ENCODE measurements around the gene AURKA. TPM values are rescaled to one million over a fixed set of nuclear protein-coding genes. Genes with fewer than 3 reads are reported as not detected.

AURKA gene
- total RNA-seq = 10 to 100 TPM; 91.9 to 95.4 TPM

DNA sequence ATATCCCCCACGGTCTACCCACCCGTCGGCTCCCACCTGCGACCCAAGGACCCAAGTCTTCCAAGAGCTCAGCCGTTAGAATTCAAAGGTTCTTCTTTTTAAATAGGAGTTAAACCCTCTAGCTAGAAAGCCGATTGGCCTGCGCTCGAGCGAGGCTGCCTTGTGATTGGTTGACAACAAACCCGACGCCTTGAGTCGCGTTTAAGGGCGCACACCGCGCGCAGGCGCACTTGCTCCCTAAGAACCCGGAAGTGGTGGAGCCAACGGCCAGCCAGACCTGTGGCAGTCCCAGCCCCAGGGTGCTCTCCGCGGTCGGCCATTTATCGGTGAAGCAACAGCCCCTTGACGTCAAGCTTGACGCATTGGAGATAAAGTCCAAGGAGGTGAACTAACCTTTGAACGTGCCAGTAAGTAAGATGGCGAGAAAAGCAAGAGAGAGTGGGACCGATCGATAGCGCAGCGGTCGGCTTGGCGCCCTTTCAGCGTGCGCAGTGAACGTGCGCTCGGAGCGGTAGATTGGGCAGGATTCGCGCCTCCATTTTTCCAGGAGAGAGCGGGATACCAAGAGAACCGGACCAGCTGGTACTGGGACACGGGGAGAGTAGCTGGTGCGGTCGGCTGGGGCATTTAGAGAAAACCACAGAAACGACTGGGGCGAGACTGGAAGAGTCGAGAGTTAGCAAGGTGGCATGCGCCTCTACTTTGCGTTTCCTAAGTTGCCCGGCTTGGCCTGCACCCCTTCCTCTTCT lies at the start of gene AURKA, which contains the start of gene CSTF1:
AURKA (minus strand) TSS at position 84 of the 749 bp plus-strand sequence. CDS start 4,018 bp downstream, outside the sequence.
CSTF1 (plus strand) TSS at position 514 of the 749 bp plus-strand sequence. CDS start 2,908 bp downstream, outside the sequence.
- no peaks in the 10 kb centered on the region for H3K9me3 Mint-ChIP-seq
- peaks cover 72% of the 10 kb centered on the region for H3K36me3 Mint-ChIP-seq (ENCODE audit: low read depth)
- no peak within 1 kb of the TSS for H3K27ac Mint-ChIP-seq
- ChIA-PET POLR2A (interaction anchor here (0.7 to 4.1 kb wide), 29 partner anchors 9 to 1000 kb away, joined by 3 to 58 read pairs (median 5); partner anchors contain the start of genes CASS4, FAM210B and RTF2), CTCF (interaction anchor here (0.8 to 1.8 kb wide), 5 partner anchors 17 to 123 kb away, joined by 3 to 12 read pairs (median 3); partner anchors contain the start of gene RTF2)
- DNase-seq = peak; percentile 99
- peaks cover 66% of the 10 kb centered on the region for H3K4me1 Mint-ChIP-seq
- no peaks in the 10 kb centered on the region for H3K27me3 Mint-ChIP-seq
- H3K4me3 Mint-ChIP-seq = no peak within 1 kb of the TSS

DNA sequence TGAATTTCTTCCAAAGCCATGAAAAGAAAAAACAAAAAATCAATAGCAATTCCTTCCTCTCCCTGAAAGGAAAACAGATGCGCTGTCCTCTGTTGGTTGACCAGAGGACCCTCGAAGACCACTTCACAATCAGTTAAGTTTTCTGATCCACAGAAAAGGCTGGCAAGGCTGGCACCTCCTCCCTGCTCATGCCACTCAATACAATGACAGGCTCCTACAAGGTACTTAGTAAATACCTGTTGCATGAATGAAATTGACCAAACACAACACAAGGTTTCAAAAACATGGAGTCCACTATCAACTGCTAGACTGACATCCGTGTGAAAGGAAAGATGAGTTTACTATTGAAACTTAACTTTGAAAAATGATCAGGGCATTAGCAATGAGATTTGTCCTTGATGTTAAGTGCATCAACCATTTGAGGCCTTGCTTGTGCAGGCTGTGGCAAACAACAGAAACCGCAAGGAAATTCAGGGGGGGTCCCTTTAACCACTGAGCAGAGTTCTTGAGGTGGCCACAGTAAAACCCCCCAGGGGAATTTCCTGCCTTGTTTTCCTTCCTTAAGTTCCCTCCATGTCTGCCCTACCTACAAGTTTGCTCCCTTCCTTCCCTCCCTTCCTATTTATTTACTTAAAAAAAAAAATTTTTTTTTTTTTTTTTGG lies 48.5 kb upstream of the AURKA start:
- peak overlapping the region; percentile 19 for H3K4me3 Mint-ChIP-seq
- ChIA-PET CTCF (interaction anchor here (1.3 kb wide), 1 partner anchor 28 kb away, joined by 4 read pairs; the partner anchor contains the start of gene CASS4), POLR2A (interaction anchor here (0.8 to 2.4 kb wide), 7 partner anchors 18 to 28 kb away, joined by 4 to 9 read pairs (median 5); partner anchors contain the start of genes CASS4 and RTF2)
- H3K27ac Mint-ChIP-seq = peak overlapping the region; percentile 87
- peaks cover 46% of the 10 kb centered on the region for H3K36me3 Mint-ChIP-seq (ENCODE audit: low read depth)
- H3K27me3 Mint-ChIP-seq = no peaks in the 10 kb centered on the region
- H3K4me1 Mint-ChIP-seq = peaks cover 50% of the 10 kb centered on the region
- peak; percentile 68 for DNase-seq
- no peaks in the 10 kb centered on the region for H3K9me3 Mint-ChIP-seq

DNA sequence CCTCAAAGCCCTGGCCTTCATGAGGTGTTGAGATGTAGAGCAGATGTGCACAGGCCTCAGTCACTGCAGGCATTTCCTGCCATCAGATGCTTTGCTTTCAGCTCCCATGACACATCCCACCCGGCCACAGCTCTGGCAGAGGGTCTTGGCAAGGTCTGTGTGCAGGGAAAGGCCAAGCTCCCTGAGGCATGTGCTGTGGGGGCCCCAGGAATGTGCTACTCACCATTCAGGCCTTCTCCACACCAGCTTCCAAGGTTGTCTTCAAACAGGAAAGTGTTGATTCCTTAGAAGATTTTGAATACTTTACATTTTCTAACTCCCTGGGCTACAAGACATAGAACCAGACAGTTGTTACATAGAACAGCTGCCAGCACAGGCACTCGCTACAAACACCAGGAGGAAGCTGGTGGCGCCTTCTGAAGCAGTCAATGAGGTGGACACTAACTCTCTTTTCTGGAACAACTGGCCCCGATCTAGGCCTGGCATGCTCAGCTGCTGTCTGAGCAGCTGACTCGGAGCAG lies 47.8 kb upstream of the AURKA start:
- no peaks in the 10 kb centered on the region for H3K27me3 Mint-ChIP-seq
- H3K9me3 Mint-ChIP-seq = no peaks in the 10 kb centered on the region
- H3K36me3 Mint-ChIP-seq (ENCODE audit: low read depth) = peaks cover 48% of the 10 kb centered on the region
- DNase-seq = no peak
- H3K4me1 Mint-ChIP-seq = peaks cover 53% of the 10 kb centered on the region
- ChIA-PET POLR2A (interaction anchor here (0.8 to 2.4 kb wide), 7 partner anchors 18 to 47 kb away, joined by 4 to 9 read pairs (median 6); partner anchors contain the start of genes AURKA, CASS4, CSTF1 and RTF2), CTCF (interaction anchor here (1.3 kb wide), 1 partner anchor 27 kb away, joined by 4 read pairs; the partner anchor contains the start of gene CASS4)
- peak overlapping the region; percentile 87 for H3K27ac Mint-ChIP-seq
- H3K4me3 Mint-ChIP-seq = no peak overlapping the region

DNA sequence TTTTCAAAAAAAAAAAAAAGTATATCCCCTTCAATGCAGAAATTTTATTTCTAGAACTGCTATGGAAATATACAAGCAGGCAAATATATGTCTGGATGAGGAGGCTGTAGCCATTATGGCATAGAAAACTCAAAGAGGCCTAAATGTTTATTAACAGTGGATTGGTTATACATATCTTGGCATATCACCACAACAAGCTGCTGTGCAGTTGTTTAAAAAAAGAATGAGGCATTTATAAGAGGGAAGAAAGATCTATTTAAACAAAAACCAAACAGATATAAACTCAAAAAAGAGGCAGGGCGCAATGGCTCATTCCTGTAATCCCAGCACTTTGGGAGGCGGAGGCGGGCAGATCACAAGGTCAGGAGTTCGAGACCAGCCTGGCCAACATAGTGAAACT lies 46.3 kb upstream of the AURKA start:
- ChIA-PET POLR2A (interaction anchor here (2.4 kb wide), 1 partner anchor 19 kb away, joined by 9 read pairs; no protein-coding TSS in a partner anchor), CTCF (interaction anchor here (0.6 kb wide), 1 partner anchor 77 kb away, joined by 3 read pairs; no protein-coding TSS in a partner anchor)
- H3K9me3 Mint-ChIP-seq = peaks cover 3% of the 10 kb centered on the region
- H3K27ac Mint-ChIP-seq = peak overlapping the region; percentile 22
- peaks cover 55% of the 10 kb centered on the region for H3K4me1 Mint-ChIP-seq
- peaks cover 52% of the 10 kb centered on the region for H3K36me3 Mint-ChIP-seq (ENCODE audit: low read depth)
- no peak for DNase-seq
- no peaks in the 10 kb centered on the region for H3K27me3 Mint-ChIP-seq
- H3K4me3 Mint-ChIP-seq = no peak overlapping the region

DNA sequence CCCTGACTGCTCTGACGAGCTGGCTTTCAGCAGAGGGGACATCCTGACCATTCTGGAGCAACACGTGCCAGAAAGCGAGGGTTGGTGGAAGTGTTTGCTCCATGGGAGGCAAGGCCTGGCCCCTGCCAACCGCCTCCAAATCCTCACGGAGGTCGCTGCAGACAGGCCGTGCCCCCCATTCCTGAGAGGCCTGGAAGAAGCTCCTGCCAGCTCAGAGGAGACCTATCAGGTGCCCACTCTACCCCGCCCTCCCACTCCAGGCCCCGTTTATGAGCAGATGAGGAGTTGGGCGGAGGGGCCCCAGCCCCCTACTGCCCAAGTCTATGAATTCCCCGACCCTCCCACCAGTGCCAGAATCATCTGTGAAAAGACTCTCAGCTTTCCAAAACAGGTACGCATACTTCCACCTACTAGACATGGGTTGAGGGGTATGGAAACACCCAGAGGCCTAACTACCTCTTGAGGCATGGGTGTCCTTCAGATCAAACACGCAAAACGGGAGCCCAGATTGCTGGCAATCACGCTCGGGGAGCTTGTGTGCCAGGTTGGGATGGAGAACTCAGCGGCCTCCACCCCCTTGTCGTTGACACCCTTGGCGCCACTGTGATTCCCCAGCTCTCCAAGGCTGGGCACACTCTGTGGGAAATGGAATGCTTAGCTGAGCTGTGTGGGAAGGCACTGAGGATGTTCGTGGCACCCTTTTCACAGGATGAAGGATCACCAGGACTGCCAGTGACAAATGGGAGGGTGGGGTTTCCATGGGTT lies 45.4 kb upstream of the AURKA start:
- ChIA-PET CTCF (no interaction called here), POLR2A (interaction anchor here (1.1 kb wide), 1 partner anchor 17 kb away, joined by 4 read pairs; no protein-coding TSS in a partner anchor)
- H3K9me3 Mint-ChIP-seq = peaks cover 3% of the 10 kb centered on the region
- H3K27me3 Mint-ChIP-seq = no peaks in the 10 kb centered on the region
- DNase-seq = no peak
- H3K4me1 Mint-ChIP-seq = peaks cover 52% of the 10 kb centered on the region
- no peak overlapping the region for H3K27ac Mint-ChIP-seq
- no peak overlapping the region for H3K4me3 Mint-ChIP-seq
- H3K36me3 Mint-ChIP-seq (ENCODE audit: low read depth) = peaks cover 52% of the 10 kb centered on the region

DNA sequence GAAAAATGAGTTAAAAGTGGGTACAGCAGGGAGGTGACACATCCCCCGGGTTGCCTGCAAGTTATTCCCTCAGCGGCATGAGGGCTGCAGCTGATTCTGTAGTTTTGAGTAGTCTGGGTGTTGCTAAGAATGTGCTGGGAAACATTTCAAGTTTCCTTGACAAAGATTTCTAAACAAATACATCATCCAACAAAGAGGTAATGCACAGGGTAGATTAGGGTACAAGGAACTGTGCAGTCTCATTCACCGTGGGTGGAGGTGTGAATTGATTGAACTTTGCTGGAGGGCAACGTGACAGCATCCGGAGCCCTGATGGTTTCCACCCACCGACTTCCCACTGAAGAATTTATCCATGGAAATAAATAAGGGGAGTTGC lies 41.9 kb upstream of the AURKA start:
- Mint-ChIP-seq H3K27ac (no peak overlapping the region), H3K4me1 (peaks cover 47% of the 10 kb centered on the region), H3K9me3 (peaks cover 3% of the 10 kb centered on the region), H3K36me3 (ENCODE audit: low read depth) (peaks cover 56% of the 10 kb centered on the region), H3K27me3 (no peaks in the 10 kb centered on the region), H3K4me3 (no peak overlapping the region)
- no peak for DNase-seq
- ChIA-PET POLR2A (interaction anchor here (1.0 kb wide), 1 partner anchor 21 kb away, joined by 4 read pairs; the partner anchor contains the start of gene CASS4), CTCF (no interaction called here)

DNA sequence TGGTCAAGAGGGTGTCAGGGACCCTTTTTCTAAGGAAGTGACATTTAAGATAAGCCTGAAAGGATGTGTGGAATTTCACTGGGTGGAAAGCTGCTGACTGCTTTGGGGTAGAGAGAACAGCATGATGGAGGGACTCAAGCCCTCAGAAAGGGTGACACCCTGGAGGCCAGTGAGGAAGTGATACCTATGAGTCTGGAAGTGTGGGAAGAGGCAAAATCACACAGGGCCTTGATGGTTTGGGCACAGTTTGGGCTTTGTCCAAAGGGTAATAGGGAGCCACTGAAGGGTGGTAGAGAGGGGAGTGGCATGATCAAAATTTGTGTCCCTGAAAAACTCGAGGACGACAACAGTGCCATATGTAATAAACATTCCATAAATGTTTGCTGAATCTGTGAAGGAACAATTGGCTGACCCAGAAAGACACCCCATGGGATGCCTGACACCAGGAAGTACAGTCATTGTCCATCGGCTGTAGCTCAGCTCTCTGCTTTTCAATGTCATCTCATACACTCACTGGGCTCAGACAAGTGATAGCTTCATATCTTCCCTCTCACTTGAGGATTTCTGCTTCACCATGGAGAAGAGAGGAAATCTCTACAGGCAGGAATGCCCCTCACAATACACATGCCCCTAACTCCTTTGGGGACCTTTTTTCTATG lies 41.3 kb upstream of the AURKA start:
- H3K27me3 Mint-ChIP-seq = no peaks in the 10 kb centered on the region
- peaks cover 3% of the 10 kb centered on the region for H3K9me3 Mint-ChIP-seq
- no peak overlapping the region for H3K27ac Mint-ChIP-seq
- peaks cover 53% of the 10 kb centered on the region for H3K36me3 Mint-ChIP-seq (ENCODE audit: low read depth)
- ChIA-PET POLR2A (interaction anchor here (0.6 to 1.0 kb wide), 2 partner anchors 21 to 41 kb away, joined by 3 to 4 read pairs; partner anchors contain the start of genes AURKA, CASS4 and CSTF1), CTCF (no interaction called here)
- H3K4me3 Mint-ChIP-seq = no peak overlapping the region
- H3K4me1 Mint-ChIP-seq = peaks cover 49% of the 10 kb centered on the region
- no peak for DNase-seq

DNA sequence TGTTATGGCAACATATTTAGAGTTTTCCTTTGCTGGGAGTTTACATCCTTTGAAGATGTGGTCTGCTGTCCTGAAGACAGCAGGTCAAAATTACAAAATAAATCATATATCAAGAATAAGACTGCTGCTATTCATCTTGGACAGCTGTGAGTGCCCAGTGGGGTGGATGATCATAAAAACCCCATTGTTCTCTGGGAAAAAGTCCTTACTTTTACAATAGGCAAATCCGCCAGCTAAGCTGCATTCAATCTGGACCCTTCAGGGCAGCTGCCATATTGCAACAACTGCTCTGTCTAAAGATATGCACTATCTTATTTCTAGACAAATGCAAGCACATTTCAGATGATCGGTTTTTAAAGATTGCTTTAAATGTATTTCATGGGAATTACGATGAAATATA lies 39.5 kb upstream of the AURKA start:
- Mint-ChIP-seq H3K27me3 (no peaks in the 10 kb centered on the region), H3K36me3 (ENCODE audit: low read depth) (peaks cover 44% of the 10 kb centered on the region), H3K9me3 (peaks cover 3% of the 10 kb centered on the region), H3K27ac (no peak overlapping the region), H3K4me1 (peaks cover 55% of the 10 kb centered on the region), H3K4me3 (no peak overlapping the region)
- DNase-seq = no peak
- POLR2A ChIA-PET = no interaction called here
- CTCF ChIA-PET = no interaction called here

DNA sequence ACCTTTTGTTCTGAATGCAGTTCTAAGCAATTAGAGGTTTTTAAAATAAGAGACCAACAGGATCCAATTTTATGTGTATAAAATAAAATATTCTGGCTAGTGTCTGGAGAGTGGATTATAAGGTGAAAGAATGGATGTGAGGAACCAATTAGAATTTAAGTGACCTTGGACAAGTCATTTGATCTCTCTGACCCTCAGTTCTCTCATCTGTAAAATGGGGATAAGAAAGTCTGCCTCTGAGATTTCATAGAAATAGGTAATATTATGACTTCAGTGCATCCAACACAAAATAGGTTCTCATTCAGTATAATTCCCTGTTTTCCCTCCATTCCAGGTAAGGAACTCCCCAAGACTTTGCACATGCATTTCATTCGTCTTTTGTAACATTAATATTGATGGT lies 38.9 kb upstream of the AURKA start:
- CTCF ChIA-PET = no interaction called here
- Mint-ChIP-seq H3K36me3 (ENCODE audit: low read depth) (peaks cover 46% of the 10 kb centered on the region), H3K4me1 (peaks cover 56% of the 10 kb centered on the region), H3K9me3 (peaks cover 3% of the 10 kb centered on the region), H3K27me3 (no peaks in the 10 kb centered on the region), H3K4me3 (no peak overlapping the region), H3K27ac (no peak overlapping the region)
- DNase-seq = no peak
- POLR2A ChIA-PET = interaction anchor here (1.4 to 2.9 kb wide), 2 partner anchors 12 to 38 kb away, joined by 3 to 16 read pairs; no protein-coding TSS in a partner anchor

DNA sequence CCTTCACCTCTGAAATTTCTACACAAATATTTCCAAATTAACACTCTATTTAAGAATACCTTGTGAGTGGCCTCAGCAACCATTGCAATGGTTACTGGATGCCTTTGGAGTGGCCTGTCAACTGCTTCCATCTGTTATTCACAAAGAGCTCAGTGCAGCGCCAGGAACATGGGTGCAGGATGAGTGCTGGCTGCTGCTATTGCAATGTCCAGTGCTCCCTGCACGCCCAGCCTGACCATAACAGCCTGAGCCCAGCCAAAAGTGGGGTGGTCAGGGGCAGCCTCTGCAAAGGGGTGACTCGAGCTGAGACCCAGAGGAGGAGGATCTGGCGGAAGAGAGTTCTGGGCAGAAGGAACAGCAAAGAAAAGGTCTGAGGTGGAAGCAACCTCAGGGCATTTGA lies 38.4 kb upstream of the AURKA start:
- no peaks in the 10 kb centered on the region for H3K27me3 Mint-ChIP-seq
- peaks cover 3% of the 10 kb centered on the region for H3K9me3 Mint-ChIP-seq
- POLR2A ChIA-PET = interaction anchor here (1.0 to 2.9 kb wide), 4 partner anchors 12 to 39 kb away, joined by 3 to 16 read pairs (median 4); partner anchors contain the start of gene CASS4
- CTCF ChIA-PET = no interaction called here
- DNase-seq = peak; percentile 6
- H3K27ac Mint-ChIP-seq = no peak overlapping the region
- H3K4me3 Mint-ChIP-seq = no peak overlapping the region
- peaks cover 58% of the 10 kb centered on the region for H3K4me1 Mint-ChIP-seq
- H3K36me3 Mint-ChIP-seq (ENCODE audit: low read depth) = peaks cover 48% of the 10 kb centered on the region

DNA sequence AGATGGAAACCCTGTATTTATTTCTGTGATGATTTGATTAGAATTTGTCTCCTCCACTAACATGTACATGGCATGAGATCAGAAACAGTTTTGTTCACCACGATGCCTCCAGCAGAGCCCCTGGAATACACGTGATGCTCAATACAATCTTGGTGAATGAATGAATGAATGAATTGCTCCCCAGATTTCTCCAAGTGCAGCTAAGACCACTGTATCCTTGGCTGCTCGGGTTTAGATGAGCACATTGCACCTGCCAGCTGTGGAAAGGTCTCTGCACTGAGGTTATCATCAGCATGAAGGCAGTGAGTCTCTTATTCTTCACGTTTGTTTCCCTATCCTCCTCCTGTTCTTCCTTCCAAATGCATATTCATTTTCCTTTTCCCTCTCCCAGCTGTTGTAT lies 37.9 kb upstream of the AURKA start:
- no peak for DNase-seq
- Mint-ChIP-seq H3K4me3 (peak overlapping the region; percentile 67), H3K36me3 (ENCODE audit: low read depth) (peaks cover 47% of the 10 kb centered on the region), H3K4me1 (peaks cover 59% of the 10 kb centered on the region), H3K27ac (peak overlapping the region; percentile 79), H3K9me3 (peaks cover 3% of the 10 kb centered on the region), H3K27me3 (no peaks in the 10 kb centered on the region)
- CTCF ChIA-PET = no interaction called here
- POLR2A ChIA-PET = interaction anchor here (1.0 to 2.9 kb wide), 4 partner anchors 11 to 39 kb away, joined by 3 to 16 read pairs (median 4); partner anchors contain the start of gene CASS4
